ENCODE data around the gene TUBA4B.

TUBA4B gene

DNA sequence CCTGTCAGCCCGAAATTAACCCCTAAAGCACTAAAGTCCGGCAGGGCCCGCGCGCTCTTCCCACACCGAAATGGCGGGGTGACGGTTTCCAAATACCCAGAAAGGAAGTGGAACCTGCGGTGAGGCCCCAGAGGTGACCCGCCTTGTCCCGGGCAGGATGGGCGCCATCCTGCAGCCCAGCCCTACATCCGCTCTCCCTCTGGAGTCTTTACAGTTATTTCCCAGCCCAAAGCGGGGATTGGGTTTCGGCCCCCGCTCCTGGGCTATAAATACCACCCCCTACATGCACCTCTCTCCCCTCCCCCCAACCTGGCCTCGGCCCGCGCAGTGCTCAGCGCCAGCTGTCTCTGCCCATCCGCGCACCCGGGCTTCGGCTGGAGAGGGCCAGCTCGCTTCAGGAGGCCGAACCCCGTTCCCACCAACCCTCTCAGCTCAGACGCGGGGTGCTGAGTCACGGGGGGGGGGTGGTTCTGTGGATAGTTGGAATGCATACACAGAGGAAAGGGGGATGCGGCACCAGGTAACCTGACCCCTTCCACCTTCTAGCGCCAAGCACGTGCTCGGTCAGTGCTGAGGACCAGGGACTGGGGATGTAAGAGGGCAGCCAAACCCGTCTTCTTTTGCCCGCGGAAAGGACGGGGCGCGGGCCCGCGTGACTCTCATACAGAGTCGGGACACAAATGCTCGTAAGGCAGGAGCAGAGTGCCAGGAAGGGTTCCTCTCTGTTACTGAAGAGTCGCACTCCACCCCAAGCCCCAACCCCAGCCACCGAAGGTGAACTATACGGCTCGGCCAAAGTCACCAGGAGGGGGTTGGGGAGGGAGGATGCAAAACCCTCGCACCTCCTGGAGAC, at the start of gene TUBA4B:
Gene TUBA4B (plus strand): TSS at position 344 of the 853 bp plus-strand sequence. CDS start 165 bp downstream, at position 509.
- CTCF ChIA-PET: interaction anchor here (0.8 to 10.2 kb wide), 12 partner anchors 8 to 135 kb away, joined by 3 to 116 read pairs (median 4); partner anchors contain the start of genes ANKZF1, ATG9A, DNAJB2 and DNPEP
- POLR2A ChIA-PET: interaction anchor here (0.5 to 2.8 kb wide), 19 partner anchors 8 to 513 kb away, joined by 3 to 16 read pairs (median 5); partner anchors contain the start of genes GLB1L, STK16 and ZFAND2B
- TF ChIP-seq, protein P1, sequence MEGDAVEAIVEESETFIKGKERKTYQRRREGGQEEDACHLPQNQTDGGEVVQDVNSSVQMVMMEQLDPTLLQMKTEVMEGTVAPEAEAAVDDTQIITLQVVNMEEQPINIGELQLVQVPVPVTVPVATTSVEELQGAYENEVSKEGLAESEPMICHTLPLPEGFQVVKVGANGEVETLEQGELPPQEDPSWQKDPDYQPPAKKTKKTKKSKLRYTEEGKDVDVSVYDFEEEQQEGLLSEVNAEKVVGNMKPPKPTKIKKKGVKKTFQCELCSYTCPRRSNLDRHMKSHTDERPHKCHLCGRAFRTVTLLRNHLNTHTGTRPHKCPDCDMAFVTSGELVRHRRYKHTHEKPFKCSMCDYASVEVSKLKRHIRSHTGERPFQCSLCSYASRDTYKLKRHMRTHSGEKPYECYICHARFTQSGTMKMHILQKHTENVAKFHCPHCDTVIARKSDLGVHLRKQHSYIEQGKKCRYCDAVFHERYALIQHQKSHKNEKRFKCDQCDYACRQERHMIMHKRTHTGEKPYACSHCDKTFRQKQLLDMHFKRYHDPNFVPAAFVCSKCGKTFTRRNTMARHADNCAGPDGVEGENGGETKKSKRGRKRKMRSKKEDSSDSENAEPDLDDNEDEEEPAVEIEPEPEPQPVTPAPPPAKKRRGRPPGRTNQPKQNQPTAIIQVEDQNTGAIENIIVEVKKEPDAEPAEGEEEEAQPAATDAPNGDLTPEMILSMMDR (IDR thresholded peaks at IDR 0.05; ENCODE audit: control extremely low read depth, extremely low read depth, low read depth, missing control alignments): no peak
- DNase-seq (ENCODE audit: extremely low spot score): peak; percentile 50

DNA sequence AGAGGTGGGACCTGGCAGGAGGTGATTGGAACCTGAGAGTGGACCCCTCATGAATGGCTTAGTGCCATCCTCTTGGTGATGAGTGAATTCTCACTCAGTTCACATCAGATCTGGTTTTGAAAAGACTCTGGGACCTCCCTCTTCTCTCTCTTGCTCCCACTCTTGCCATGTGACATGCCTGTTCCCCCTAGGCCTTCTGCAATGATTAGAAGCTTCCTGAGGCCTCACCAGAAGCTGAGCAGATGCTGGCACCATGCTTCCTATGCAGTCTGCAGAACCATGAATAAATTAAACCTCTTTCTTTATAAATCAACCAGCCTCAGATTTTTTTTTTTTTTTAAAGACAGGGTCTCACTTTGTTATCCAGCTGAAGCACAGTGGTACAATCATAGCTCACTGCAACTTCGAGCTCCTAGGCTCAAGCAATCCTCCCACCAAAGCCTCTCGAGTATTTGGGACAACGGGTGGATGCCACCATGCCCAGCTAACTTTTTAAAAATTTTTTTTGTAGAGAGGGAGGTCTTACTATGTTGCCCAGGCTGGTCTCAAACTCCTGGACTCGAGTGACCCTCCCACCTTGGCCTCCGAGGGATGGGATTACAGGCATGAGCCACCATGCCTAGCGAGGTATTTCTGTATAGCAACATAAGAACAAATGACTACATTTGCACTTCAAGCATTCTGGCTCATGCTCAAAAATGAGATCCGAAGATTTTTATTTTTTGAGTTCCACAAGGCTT, 48.4 kb upstream of the TUBA4B start:
- CTCF ChIA-PET: interaction anchor here (1.2 to 2.2 kb wide), 5 partner anchors 15 to 90 kb away, joined by 3 to 8 read pairs (median 3); partner anchors contain the start of genes ANKZF1 and ATG9A
- TF ChIP-seq, protein P1 (IDR thresholded peaks at IDR 0.05; ENCODE audit: control extremely low read depth, extremely low read depth, low read depth, missing control alignments): no peak
- POLR2A ChIA-PET: no interaction called here

DNA sequence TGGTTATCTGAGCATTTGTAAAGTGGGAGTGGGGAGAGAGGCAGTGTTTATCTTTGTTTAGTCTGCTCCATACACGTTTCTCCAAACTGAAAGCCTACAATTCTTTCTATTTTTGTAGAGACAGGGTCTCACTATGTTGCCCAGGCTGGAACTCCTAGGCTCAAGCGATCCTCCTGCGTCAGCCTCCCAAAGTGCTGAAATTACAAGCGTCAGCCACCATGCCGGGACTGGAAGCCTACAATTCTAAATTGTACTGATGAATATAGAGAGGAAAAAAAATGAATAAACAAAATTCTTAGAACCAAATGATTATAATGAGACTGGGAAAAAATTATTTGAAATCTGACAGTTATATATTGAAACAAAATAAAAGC, 47.9 kb upstream of the TUBA4B start:
- CTCF ChIA-PET: interaction anchor here (1.4 to 2.4 kb wide), 2 partner anchors 23 to 90 kb away, joined by 6 to 8 read pairs; no protein-coding TSS in a partner anchor
- no peak for DNase-seq (ENCODE audit: extremely low spot score)
- POLR2A ChIA-PET: no interaction called here
- TF ChIP-seq, protein P1 (IDR thresholded peaks at IDR 0.05; ENCODE audit: control extremely low read depth, extremely low read depth, low read depth, missing control alignments): no peak

More for the DNA sequence above, 48.4 kb upstream of the TUBA4B start:
- DNase-seq (ENCODE audit: extremely low spot score): no peak

DNA sequence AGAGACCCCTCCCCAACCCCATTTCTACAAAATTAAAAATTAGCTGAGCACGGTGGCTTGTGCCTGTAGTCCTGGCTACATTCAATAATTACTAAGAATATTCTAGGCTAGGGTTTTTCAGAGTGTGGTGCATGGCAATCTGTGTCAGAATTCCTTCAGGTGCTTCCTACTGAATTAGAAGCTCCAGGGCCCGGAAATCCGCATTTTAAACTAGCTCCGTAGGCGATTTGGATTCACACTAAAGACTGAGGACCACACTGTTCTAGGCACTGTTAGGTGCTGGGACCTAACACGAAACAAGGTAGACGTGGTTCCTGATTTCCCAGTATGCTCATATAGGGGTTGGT, 47.1 kb upstream of the TUBA4B start:
- ChIA-PET CTCF (interaction anchor here (0.7 to 2.4 kb wide), 18 partner anchors 9 to 226 kb away, joined by 3 to 8 read pairs (median 4); partner anchors contain the start of gene NHEJ1), POLR2A (interaction anchor here (1.0 to 3.1 kb wide), 4 partner anchors 23 to 48 kb away, joined by 3 to 16 read pairs (median 8); partner anchors contain the start of genes ANKZF1, ATG9A, CNPPD1 and TUBA4A)
- TF ChIP-seq, protein P1 (IDR thresholded peaks at IDR 0.05; ENCODE audit: control extremely low read depth, extremely low read depth, low read depth, missing control alignments): no peak
- no peak for DNase-seq (ENCODE audit: extremely low spot score)

DNA sequence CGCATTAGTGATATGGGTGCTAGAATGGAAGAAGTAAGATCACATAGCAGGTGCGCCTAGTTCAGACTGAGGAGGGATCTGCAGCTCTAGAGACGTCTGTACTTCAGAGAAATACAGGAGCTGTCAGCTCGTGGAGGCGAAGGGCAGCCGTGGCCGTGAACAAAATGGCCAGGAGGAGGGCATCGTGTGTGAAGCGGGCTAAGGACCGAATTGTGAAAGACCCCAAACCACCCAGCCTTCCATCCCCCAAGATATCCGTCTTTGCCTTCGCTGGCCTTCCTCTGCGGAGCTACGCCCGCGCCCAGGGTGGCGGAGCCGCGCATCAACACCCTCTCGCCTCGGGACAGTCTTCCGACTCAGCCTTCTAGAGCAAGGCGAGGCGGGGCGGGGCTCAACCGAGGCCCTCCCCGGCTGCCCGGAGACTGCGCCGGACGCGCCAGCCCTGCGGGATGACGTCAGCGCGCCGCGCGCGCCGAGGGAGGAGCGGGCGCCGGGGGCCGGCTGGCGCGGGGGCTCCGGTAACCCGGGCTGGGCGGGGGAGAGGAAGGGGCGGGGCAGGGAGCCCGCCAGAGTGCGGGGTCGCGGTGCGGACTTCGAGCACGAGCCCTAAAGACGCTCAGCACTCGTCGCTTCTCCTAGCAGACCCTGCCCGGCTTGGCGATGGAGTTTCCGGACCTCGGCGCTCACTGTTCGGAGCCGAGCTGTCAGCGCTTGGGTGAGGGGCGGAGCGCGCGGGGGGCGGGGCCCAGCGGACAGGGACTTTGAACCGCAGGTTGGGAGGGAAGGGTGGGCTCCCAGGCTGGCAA, 46.5 kb upstream of the TUBA4B start, which contains the start of gene ZFAND2B:
Gene ZFAND2B (plus strand): TSS at position 455 of the 806 bp plus-strand sequence. CDS start 206 bp downstream, at position 661.
- peak; percentile 99 for DNase-seq (ENCODE audit: extremely low spot score)
- TF ChIP-seq, protein P1 (IDR thresholded peaks at IDR 0.05; ENCODE audit: control extremely low read depth, extremely low read depth, low read depth, missing control alignments): no peak
- CTCF ChIA-PET: interaction anchor here (0.7 to 2.4 kb wide), 18 partner anchors 10 to 227 kb away, joined by 3 to 8 read pairs (median 4); partner anchors contain the start of gene NHEJ1
- POLR2A ChIA-PET: interaction anchor here (1.0 to 3.1 kb wide), 5 partner anchors 10 to 47 kb away, joined by 3 to 16 read pairs (median 4); partner anchors contain the start of genes ANKZF1, ATG9A, CNPPD1 and TUBA4A
